Measurements from ENCODE around the gene DHX35.

Gene DHX35, protein sequence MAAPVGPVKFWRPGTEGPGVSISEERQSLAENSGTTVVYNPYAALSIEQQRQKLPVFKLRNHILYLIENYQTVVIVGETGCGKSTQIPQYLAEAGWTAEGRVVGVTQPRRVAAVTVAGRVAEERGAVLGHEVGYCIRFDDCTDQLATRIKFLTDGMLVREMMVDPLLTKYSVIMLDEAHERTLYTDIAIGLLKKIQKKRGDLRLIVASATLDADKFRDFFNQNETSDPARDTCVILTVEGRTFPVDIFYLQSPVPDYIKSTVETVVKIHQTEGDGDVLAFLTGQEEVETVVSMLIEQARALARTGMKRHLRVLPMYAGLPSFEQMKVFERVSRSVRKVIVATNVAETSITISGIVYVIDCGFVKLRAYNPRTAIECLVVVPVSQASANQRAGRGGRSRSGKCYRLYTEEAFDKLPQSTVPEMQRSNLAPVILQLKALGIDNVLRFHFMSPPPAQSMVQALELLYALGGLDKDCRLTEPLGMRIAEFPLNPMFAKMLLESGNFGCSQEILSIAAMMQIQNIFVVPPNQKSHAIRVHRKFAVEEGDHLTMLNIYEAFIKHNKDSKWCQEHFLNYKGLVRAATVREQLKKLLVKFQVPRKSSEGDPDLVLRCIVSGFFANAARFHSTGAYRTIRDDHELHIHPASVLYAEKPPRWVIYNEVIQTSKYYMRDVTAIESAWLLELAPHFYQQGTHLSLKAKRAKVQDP

DNA sequence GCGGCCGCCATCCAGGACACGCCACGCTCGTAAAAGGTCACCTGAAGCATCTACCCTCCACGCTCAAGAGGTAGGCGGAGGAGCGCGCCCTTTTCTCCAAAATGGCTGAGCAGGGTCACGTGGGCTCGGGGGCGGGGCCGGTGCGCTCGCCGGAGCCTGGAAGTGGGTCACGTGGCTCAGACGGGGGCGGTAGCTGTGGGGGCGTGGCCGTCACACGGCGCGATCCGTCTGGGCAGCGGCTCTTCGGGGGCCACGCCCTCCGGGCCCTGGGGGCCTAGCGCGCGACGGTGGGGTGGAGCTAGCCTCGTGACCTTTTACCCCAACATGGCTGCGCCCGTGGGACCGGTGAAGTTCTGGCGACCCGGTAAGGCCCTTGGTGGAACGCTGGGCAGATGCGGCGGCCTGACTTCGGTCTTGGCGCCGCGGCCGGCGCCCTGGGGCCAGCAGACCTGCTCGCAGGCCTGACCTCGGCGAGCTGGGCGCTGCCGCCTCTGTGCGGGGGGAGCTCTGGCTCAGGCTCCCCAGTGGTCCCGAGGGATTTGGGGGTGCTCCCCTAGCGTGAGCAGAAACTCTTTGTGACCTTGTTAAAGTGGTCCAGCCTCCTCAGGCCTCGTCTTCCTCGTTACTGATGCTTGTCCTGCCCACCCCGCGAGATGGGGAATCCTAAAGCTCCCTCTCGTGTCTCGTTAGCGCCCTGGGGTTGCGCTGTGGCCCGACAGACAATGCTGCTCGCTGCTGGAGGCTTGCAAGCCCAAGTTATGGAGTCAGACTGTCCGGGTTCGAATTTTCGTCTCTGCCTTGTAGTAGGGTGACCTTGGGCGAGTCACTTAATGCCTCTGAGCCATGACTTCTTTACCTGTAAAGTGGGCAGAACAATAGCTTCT is at the start of gene DHX35:
TSS of gene DHX35 (plus strand) at position 301 of the 884 bp plus-strand sequence. CDS start at position 325, 24 bp downstream.
- DNase-seq (ENCODE audit: low read depth in 1 of 2, low spot score in 1 of 2): peak; percentile 98 to 99

DNA sequence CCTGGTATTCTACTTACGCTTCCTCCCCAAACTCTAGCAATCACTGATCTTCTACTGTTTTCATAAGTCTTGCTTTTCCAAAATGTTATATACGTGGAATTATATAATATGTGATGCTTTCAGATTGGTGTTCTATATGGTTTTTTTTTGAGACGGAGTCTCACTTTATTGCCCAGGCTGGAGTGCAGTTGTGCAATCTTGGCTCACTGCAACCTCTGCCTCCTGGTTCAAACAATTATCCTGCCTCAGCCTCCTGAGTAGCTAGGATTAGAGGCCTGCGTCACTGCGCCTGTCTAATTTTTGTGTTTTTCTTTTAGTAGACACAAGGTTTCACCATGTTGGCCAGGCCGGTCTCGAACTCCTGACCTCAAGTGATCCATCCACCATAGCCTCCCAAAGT is 46.8 kb upstream of the DHX35 start:
- no peak for DNase-seq (ENCODE audit: low read depth in 1 of 2, low spot score in 1 of 2)

DNA sequence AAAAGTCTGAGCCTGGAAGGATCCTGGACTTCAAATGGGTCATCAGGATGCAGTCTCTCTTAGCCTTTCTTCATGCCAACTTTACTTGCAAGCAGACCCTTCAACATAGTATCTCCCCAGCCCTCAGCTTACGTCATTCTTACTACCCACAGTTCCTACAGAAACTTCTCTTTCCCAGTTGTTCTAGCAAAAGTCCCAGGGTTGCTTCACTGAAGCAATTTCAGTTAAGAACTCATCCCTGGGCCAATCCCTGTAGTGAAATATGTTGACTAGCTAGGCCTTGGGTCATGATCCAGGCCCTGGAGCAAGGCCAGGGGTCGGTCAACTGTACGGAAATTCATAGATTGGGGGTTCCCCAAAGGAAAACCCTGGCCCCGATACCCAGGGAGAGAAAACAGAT is 44.5 kb upstream of the DHX35 start:
- no peak for DNase-seq (ENCODE audit: low read depth in 1 of 2, low spot score in 1 of 2)

DNA sequence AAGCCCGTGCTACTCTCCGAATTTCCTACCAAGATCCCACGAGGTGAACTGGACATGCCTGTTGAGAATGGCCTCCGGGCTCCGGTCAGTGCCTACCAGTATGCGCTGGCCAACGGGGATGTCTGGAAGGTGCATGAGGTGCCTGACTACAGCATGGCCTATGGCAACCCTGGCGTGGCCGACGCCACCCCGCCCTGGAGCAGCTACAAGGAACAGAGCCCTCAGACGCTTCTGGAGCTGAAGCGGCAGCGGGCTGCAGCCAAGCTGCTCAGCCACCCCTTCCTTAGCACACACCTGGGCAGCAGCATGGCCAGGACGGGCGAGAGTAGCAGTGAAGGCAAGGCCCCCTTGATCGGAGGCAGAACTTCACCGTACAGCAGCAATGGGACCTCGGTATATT is 44.0 kb upstream of the DHX35 start:
- DNase-seq (ENCODE audit: low read depth in 1 of 2, low spot score in 1 of 2): no peak

DNA sequence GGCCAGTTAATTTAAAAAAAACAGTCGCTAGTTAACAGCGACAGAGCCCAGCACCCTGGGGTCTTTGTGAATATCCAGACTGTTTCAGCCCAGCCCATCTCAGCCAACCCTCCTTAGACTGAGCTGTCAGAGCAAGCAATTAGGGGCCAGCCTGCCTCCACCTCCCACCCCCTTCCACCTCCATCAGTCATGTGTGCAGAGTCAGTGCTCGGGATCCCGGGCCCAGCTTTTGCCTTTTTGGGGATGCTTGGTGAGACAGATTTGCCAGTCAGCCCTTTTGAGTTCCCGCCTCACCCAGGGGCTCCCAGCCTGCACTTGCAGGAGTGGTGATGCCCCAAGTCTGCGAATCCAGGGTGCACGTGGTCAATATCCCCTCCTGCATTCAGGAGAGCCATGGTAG is 42.5 kb upstream of the DHX35 start:
- no peak for DNase-seq (ENCODE audit: low read depth in 1 of 2, low spot score in 1 of 2)

DNA sequence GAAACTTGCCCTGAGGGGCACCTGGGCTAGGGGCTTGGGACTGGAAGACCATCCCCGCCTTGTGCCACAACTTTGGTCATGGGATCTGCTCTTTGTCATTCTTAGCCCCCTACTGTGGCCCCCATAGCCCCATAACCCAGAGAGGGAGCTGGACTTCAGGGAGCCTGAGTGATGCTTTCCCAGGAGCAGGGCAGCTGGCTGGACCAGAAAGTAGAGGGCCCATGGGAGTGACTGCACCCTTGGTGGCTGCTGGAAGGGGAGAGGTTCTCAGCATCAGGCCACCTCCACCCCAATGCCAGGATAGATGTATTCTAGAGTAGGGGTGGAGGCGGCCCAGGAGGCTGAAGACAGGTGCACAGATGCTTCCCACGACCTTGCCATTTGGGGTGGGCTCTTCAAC is 41.7 kb upstream of the DHX35 start:
- no peak for DNase-seq (ENCODE audit: low read depth in 1 of 2, low spot score in 1 of 2)

DNA sequence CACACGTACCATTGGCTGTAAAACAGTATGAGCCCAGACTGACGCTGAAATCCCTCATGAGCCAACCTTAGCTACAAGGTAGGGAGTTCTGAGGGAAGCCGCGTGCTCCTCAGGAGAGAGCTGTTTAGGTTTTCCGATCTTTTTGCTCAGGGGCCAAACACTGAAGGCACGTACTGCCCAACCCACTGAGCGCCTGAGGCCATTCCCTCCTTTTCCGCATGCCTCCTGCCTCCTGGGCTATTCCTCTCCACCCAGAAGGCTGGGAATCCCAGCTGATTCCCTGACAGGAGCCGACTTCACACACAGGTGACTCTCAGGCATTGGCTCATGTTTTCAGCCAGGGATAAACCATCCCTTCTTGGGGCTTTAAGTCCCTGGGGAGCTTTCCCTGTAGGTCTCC is 41.3 kb upstream of the DHX35 start:
- no peak for DNase-seq (ENCODE audit: low read depth in 1 of 2, low spot score in 1 of 2)

DNA sequence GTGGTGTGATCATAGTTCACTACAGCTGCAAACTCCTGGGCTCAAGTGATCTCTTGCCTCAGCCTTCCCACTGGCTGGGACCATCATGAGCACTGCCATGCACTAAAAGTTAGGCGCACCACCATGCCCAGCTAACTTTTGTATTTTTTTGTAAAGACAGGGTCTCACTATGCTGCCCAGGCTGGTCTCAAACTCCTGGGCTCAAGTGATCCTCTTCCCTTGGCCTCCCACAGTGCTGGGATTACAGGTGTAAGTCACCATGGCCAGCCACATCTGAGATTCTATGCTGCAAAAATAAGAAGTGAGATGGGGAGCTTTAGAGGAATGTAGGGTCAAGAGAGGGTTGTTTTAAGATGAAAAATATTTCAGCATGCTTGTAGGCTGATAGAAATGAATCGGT is 37.4 kb upstream of the DHX35 start:
- DNase-seq (ENCODE audit: low read depth in 1 of 2, low spot score in 1 of 2): no peak

DNA sequence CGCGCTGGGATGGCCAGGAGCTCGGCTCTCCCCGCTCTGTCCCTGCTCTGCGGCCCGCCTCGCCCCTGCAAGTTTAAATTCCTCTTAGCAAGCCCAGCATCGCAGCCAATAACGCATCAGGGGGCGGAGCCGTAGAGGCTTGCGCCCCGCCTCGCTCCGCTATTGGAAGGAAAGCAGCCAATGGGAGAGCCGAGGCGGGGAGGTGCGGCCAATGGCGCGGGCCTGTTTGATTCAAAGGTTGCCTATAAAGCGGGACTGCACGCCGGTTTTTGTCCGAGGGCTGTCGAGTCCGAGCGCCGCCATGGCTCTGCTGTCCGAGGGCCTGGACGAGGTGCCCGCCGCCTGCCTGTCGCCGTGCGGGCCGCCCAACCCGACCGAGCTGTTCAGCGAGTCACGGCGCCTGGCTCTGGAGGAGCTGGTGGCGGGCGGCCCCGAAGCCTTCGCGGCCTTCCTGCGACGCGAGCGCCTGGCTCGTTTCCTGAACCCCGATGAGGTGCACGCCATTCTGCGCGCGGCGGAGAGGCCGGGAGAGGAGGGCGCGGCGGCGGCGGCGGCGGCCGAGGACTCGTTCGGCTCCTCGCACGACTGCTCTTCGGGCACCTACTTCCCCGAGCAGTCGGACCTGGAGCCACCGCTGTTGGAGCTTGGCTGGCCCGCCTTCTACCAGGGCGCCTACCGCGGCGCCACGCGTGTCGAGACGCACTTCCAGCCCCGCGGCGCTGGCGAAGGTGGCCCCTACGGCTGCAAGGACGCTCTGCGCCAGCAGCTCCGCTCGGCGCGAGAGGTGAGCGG is 35.8 kb upstream of the DHX35 start, which contains the start of gene FAM83D:
TSS of gene FAM83D (plus strand) at position 276 of the 792 bp plus-strand sequence. CDS start at position 302, 26 bp downstream.
- peak; percentile 81 to 90 for DNase-seq (ENCODE audit: low read depth in 1 of 2, low spot score in 1 of 2)

DNA sequence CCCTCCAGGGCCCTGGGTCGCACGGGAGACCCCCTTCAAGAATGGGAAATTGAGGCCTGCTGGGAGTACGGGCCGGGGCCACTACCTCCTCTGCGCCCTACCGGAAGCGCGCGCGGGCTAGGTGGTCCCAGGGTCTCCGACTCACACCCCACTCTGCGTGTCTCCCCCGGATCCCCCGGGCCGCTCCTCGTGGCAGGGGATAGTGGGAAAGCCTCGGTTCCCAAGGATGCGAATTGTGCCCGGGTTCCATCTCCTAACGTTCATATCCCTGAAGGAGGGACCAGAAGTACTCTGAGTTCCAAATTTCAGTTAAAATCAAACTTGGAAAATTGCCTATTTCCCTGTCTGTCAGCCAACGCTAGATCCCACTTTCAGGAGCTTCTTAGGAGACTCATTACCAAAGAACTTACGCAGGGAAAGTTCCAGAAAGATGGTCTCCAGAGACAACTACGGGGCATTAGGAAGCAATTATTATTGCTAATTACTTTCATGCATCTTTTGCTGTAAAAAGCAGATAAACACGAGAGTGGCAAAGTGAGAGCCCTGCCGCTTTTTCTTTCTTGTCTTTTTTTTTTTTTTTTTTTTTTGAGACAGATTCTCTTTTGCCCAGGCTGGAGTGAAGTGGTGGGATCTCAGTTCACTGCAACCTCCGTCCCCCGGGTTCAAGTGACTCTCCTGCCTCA is 35.1 kb upstream of the DHX35 start:
- DNase-seq (ENCODE audit: low read depth in 1 of 2, low spot score in 1 of 2): no peak

DNA sequence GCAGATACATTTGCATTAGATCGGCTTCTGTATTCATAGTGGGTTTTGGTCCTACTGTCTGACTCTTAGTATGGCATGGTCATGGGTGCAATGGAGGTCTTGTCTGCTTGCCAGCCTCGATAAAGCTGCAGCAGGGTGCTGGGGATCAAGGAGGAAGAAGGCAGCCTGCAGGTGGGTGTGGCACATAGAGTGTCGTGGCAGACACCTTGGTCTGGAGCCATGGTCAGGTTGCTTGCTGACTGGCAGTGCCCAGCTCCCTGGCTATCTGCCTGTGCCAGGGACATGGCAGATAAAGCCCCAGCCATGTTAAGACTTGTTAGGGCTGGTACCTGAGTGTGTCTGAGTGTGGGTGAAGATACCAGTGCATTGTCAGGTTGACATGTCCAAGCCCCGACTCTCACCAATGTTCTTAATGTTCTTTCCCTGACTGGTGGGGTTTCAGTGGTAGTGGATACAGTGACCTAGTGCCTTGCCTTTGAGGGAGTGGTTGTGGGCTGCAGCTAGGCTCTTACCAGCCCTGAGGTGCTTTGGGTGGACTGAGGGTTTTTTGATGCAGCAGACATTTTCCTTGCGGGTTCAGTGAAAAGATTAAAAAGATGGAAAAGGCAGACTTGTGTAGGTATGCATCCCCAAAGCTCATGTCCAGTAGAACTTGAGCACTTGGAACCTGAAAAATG is 34.1 kb upstream of the DHX35 start:
- DNase-seq (ENCODE audit: low read depth in 1 of 2, low spot score in 1 of 2): no peak

DNA sequence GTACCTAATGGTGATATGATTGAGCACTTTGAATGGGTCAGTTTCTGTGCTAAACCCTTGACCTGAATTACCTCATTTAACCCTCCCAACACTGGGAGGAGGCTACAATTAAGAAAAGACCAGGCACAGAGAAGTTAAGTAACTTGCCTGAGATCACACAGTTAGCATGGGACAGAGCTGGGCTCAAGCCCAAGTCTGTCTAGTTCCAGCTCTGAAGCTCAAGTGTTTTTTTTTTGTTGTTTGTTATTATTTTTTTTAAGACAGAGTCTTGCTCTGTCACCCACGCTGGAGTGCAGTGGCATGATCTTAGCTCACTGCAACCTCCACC is 31.9 kb upstream of the DHX35 start:
- no peak for DNase-seq (ENCODE audit: low read depth in 1 of 2, low spot score in 1 of 2)

DNA sequence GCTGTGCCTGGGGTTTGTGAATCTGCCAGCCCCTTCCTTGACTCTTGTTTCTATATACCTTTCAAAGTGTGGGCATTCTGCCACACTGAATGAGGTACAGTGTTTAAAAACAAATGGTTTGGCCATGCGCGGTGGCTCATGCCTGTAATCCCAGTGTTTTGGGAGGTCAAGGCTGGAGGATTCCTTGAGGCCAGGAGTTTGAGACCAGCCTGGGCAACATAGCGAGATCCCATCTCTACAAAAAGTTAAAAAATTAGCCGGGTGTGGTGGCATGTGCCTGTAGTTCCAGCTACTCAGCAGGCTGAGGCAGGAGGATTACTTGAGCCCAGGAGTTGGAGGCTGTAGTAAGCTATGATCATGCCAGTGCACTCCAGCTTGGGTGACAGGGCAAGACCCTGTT is 30.2 kb upstream of the DHX35 start:
- no peak for DNase-seq (ENCODE audit: low read depth in 1 of 2, low spot score in 1 of 2)

DNA sequence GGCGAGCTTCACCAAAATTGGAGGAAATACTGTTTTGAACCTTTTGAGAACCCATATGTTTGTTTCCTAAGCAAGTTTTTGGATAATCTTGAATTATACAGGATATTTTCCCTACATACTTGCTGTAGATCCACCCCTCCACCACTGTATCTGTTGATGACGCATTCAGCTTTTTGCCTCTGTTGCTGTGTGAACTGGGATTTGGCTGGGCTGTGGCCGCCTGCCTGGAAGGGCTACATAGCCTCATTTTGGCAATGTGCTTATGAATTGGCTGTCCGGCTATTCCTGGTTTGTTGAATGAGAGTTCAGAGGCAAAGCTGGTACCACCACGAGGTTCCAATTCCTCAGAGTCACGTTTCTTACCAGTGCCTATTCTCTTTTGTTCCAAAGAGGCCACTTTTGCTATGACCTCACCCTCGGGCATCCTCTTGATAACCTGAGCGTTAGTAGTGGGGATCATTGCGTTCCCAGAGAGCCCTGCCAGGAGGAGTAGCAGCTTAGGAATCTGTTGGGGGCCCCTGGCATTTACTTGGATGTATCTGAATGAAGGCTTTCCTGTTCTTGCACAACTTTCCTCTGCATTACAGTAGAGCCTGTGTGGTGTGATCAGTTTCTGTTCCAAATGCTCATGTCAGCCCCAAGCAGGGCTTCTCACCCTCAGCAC is 29.6 kb upstream of the DHX35 start:
- no peak for DNase-seq (ENCODE audit: low read depth in 1 of 2, low spot score in 1 of 2)

DNA sequence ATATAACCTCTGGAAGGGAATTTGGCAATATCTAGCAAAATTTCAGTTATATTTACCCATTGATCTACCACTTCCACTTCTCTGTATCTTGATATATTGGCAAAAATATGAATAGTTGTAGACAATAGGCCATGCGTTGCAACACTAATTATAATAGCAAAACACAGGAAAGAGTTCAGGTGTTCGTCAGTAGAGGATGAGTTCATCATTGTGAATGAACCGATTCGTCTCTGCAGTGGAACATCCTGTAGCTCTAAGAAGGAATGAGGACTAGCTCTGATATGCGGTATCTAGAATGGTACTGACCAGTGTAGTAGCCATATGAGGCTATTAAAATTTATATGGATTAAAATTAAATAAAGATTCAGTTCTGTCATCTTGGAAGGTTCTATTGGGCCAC is 27.6 kb upstream of the DHX35 start:
- no peak for DNase-seq (ENCODE audit: low read depth in 1 of 2, low spot score in 1 of 2)

DNA sequence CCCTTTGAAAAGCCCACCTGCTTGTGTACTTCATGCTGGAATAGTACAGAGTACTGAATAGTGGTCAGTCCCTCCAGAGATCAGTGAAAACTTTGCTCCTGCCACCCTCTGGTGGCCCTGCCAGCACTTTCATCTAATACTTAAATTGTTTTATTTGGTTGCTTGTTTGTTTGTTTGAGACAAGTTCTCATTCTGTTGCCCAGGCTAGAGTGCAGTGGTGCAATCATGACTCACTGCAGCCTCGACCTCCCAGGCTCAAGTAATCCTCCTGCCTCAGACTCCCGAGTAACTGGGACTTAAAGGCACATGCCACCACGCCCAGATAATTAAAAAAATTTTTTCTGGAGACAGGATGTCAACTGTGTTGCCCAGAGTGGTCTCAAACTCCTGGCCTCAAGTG is 26.9 kb upstream of the DHX35 start:
- DNase-seq (ENCODE audit: low read depth in 1 of 2, low spot score in 1 of 2): no peak

DNA sequence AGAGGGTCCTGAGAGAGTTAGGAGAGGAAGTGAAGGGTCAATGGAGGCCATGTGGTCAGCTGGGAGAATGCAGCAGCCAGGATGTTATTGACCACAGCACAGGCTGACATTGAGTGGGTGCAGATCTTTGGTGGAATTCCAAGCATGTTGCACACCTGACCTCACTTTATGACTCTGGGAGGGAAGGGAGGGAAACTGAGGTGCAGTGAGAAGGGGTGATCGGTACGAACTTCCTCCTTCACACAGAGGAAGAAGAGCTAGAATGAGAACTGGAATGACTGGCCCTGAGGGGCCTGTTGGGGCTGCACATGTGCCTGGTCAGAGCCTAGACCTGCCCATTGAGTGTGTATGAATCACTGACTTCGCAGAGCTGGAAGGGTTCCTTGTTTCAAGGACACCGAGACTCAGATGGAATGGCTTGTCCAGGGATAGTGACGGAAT is 26.2 kb upstream of the DHX35 start:
- DNase-seq (ENCODE audit: low read depth in 1 of 2, low spot score in 1 of 2): no peak

DNA sequence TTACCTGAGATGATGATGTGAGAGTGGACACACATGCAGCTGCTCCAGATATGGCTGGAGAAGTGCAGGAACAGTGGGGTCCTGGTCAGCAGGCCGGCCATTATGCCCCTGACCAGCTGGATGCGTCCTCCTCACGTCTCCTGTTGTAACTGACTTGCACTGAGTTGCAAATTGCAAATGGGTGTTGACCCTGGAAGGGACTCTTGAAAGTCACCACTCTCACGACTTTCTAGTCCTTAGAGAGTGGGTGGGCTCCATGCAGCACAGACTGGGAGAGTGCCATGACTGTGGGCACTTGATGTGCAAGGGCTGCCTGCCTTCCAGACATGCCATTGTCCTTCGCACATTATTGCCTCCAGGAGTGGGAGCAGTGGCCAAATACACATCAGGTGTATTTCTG is 25.1 kb upstream of the DHX35 start:
- DNase-seq (ENCODE audit: low read depth in 1 of 2, low spot score in 1 of 2): no peak

DNA sequence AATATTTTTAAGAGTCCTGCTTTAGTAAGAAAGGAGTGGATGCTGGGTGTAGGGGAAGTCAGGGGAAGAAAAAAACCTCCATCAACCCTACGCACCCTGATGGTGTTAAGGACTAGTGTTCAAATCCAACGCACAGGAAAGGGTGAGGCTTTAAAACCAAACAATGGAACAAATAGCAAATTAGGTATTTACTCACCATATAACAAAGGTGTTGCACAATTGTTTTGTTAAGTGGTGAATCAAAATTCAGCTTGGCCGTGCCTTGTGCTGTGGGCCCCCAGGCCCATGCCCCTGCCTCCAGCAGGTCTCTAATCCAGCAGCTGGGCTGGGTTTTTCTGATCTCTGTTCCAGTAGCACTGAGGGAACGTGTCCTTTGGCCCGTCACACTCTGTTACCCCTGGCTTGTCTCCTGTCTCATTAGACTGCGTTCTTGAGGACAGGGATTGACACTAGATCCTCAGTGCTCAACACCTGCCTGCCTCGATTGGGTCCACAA is 24.1 kb upstream of the DHX35 start:
- DNase-seq (ENCODE audit: low read depth in 1 of 2, low spot score in 1 of 2): no peak
